GM12878 (cell line): ENCODE measurements around the gene TP53I11. TPM values are rescaled to one million over a fixed set of nuclear protein-coding genes. Genes with fewer than 3 reads are reported as not detected.

Experiments used
- ATF2 ChIP-seq: IDR thresholded peaks from 2 replicates; pipeline ENCODE4 v1.6.1; 2012; ENCODE audit warnings: low read length, inconsistent platforms
- CBX3 ChIP-seq: fragments of 200-600 bp; sonication (generic); IDR thresholded peaks from 2 replicates; pipeline ENCODE4 v1.6.1; 2016; ENCODE audit warnings: low read depth, borderline replicate concordance
- CHD2 ChIP-seq: IDR thresholded peaks from 2 replicates; pipeline ENCODE4 v1.6.1; 2011; ENCODE audit warnings: low read depth, low read length, improper control_type of control experiment, borderline replicate concordance
- ETV6 ChIP-seq, 2 experiments: fragments of 450-650 bp in 1 of 2; IDR thresholded peaks in 1 of 2; conservative IDR thresholded peaks in 1 of 2; 2 replicates each; pipeline ENCODE4 v1.6.1; 2014; ENCODE audit warnings: antibody characterized with exemption in 1 of 2, borderline replicate concordance in 1 of 2, low read depth in 1 of 2, mild to moderate bottlenecking in 1 of 2, moderate library complexity in 1 of 2
- GATAD2B ChIP-seq: fragments of 450-650 bp; conservative IDR thresholded peaks from 2 replicates; pipeline ENCODE4 v1.6.1; 2017; ENCODE audit warnings: low read depth, mild to moderate bottlenecking, moderate library complexity
- IRF4 ChIP-seq: IDR thresholded peaks from 2 replicates; pipeline ENCODE4 v1.6.1; 2011; ENCODE audit warnings: low read depth, low read length
- NFYB ChIP-seq: IDR thresholded peaks from 2 replicates; pipeline ENCODE4 v1.6.1; 2011; ENCODE audit warnings: low read depth, mild to moderate bottlenecking, low read length, improper control_type of control experiment, moderate library complexity; ENCODE audit not compliant: insufficient read depth
- SP1 ChIP-seq: IDR thresholded peaks from one replicate; pipeline ENCODE4 v1.6.1; 2011; ENCODE audit warnings: low read depth, low read length
- SREBF2 ChIP-seq: IDR thresholded peaks from 2 replicates; pipeline ENCODE4 v1.6.1; 2012; ENCODE audit warnings: mild to moderate bottlenecking, low read length
- polyA plus RNA-seq, 11 experiments: library from polyadenylated mRNA; depleted of rRNA in 4 of 11; unstranded in 6 of 11; stranded (reverse) in 5 of 11; fragments of >200 nt; fragmentation: Nextera tagmentation in 4 of 11; fragmentation: Illumina TruSeq in 1 of 11; extraction: Ambion mirVana in 4 of 11; extraction: Trizol in 1 of 11; gene quantifications; 1 replicate in 1 of 11; 2 replicates in 10 of 11; pipeline versions ENCODE4 v1.2.1 to v1.2.3, GENCODE V29; 2011 to 2016; ENCODE audit warnings: inconsistent platforms in 2 of 11, missing spikeins in 2 of 11, low read depth in 1 of 11
- total RNA-seq, 4 experiments: library from RNA; depleted of rRNA in 3 of 4; stranded (reverse); fragments of >200 nt in 3 of 4; fragmentation: Illumina TruSeq in 1 of 4; extraction: Trizol in 1 of 4; gene quantifications; 2 replicates each; pipeline versions ENCODE4 v1.2.1 to v1.2.3, GENCODE V29; 2013 to 2021
- TF ChIP-seq, protein P1 (sequence below): IDR thresholded peaks from 2 replicates; pipeline ENCODE4 v1.6.1; 2012; ENCODE audit warnings: mild to moderate bottlenecking, low read depth, low read length
- TF ChIP-seq, protein P2 (sequence below): IDR thresholded peaks from 2 replicates; pipeline ENCODE4 v1.6.1; 2011; ENCODE audit warnings: mild to moderate bottlenecking, low read depth, low read length, moderate library complexity; ENCODE audit not compliant: insufficient replicate concordance

The TP53I11 gene
- total and polyA plus RNA-seq, 10 of the 15 experiments (the other 5 are each of a cell fraction or from before 2014, with no cell fraction given) = 0.03 to 0.28 (median 0.17) TPM; not detected in 3

DNA sequence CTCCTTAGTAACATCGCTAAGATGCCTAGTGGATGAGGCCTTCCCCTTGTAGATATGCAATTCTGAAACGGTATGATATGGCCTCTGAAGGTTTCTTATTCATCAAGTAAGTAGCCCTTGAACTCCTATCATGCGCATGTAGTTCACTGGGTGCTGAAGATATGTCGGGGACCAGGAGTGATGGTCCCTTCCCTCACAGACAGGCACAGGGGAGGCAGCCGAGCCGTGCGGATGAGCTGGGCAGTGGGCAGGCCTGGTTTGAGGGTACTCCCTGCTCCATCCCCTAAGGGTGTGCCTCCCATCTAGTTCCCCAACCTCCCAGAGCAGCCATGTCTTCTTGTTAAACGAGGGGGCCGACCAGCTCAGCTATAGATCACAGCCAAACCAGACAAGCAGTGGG lies 40.1 kb downstream of the TP53I11 start (continued):
- TF ChIP-seq, protein P1, sequence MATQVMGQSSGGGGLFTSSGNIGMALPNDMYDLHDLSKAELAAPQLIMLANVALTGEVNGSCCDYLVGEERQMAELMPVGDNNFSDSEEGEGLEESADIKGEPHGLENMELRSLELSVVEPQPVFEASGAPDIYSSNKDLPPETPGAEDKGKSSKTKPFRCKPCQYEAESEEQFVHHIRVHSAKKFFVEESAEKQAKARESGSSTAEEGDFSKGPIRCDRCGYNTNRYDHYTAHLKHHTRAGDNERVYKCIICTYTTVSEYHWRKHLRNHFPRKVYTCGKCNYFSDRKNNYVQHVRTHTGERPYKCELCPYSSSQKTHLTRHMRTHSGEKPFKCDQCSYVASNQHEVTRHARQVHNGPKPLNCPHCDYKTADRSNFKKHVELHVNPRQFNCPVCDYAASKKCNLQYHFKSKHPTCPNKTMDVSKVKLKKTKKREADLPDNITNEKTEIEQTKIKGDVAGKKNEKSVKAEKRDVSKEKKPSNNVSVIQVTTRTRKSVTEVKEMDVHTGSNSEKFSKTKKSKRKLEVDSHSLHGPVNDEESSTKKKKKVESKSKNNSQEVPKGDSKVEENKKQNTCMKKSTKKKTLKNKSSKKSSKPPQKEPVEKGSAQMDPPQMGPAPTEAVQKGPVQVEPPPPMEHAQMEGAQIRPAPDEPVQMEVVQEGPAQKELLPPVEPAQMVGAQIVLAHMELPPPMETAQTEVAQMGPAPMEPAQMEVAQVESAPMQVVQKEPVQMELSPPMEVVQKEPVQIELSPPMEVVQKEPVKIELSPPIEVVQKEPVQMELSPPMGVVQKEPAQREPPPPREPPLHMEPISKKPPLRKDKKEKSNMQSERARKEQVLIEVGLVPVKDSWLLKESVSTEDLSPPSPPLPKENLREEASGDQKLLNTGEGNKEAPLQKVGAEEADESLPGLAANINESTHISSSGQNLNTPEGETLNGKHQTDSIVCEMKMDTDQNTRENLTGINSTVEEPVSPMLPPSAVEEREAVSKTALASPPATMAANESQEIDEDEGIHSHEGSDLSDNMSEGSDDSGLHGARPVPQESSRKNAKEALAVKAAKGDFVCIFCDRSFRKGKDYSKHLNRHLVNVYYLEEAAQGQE = no peak
- TF ChIP-seq IRF4 (no peak), CBX3 (no peak), ATF2 (no peak), GATAD2B (no peak), CHD2 (no peak), NFYB (no peak), ETV6 (conservative IDR thresholded peaks at IDR 0.05 in 1 of 2, IDR thresholded peaks at IDR 0.05 in 1 of 2; ENCODE audit: borderline replicate concordance in 1 of 2, low read depth in 1 of 2) (no peak), SP1 (no peak), SREBF2 (no peak)
- TF ChIP-seq, protein P2, sequence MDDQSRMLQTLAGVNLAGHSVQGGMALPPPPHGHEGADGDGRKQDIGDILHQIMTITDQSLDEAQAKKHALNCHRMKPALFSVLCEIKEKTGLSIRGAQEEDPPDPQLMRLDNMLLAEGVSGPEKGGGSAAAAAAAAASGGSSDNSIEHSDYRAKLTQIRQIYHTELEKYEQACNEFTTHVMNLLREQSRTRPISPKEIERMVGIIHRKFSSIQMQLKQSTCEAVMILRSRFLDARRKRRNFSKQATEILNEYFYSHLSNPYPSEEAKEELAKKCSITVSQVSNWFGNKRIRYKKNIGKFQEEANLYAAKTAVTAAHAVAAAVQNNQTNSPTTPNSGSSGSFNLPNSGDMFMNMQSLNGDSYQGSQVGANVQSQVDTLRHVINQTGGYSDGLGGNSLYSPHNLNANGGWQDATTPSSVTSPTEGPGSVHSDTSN = no peak
- TF ChIP-seq, all 136 proteins: peak for 0
